CD4-positive, alpha-beta memory T cell (primary cell): ENCODE results near the gene RAB36. TPM values are rescaled to one million over a fixed set of nuclear protein-coding genes. Genes with fewer than 3 reads are reported as not detected.

Experiments used
- CTCF ChIA-PET: fragments of 350-600 bp; sonication (Branson Sonifier 250); formaldehyde crosslinking; loops from one replicate; lab custom pipeline; 2021; ENCODE audit warnings: inconsistent platforms; ENCODE audit not compliant: partially characterized antibody; lab: Charles Lee
- POLR2A ChIA-PET: fragments of 350-600 bp; sonication (Branson Sonifier 250); formaldehyde crosslinking; loops from one replicate; lab custom pipeline; 2021; ENCODE audit not compliant: partially characterized antibody; lab: Charles Lee
- DNase-seq, 5 donors: peaks; one replicate each; pipeline versions ENCODE4 v3.0.0 to v3.0.0-alpha.2; 2020 to 2022; ENCODE audit warnings: mixed read lengths in 1 of 5
- H3K27ac ChIP-seq: one replicate; pipeline ENCODE4 v1.7.0; 2013; ENCODE audit warnings: low read depth, low read length
- H3K27me3 ChIP-seq: 2 replicates; pipeline ENCODE4 v1.7.0; 2013; ENCODE audit warnings: mild to moderate bottlenecking, low read length, moderate library complexity; ENCODE audit not compliant: insufficient read depth
- H3K36me3 ChIP-seq: 2 replicates; pipeline ENCODE4 v1.7.0; 2013; ENCODE audit warnings: mild to moderate bottlenecking, low read length, moderate library complexity; ENCODE audit not compliant: insufficient read depth
- H3K4me1 ChIP-seq: 2 replicates; pipeline ENCODE4 v1.7.0; 2013; ENCODE audit warnings: mild to moderate bottlenecking, low read length, moderate library complexity; ENCODE audit not compliant: insufficient read depth
- H3K4me3 ChIP-seq, 2 donors: one replicate each; pipeline ENCODE4 v1.7.0; 2013; ENCODE audit warnings: low read length in 2 of 2, mild to moderate bottlenecking in 1 of 2
- H3K9me3 ChIP-seq, 2 donors: one replicate each; pipeline ENCODE4 v1.7.0; 2013; ENCODE audit warnings: low read length in 2 of 2, control low read depth in 1 of 2; ENCODE audit not compliant: control insufficient read depth in 1 of 2
- H3K27ac Mint-ChIP-seq, 7 donors: one replicate each; pipeline ENCODE4 v1.8.0; 2020 to 2021; ENCODE audit warnings: mixed read lengths in 7 of 7, mild to moderate bottlenecking in 6 of 7, inconsistent platforms in 3 of 7, moderate library complexity in 3 of 7
- H3K27me3 Mint-ChIP-seq, 2 donors: one replicate each; pipeline ENCODE4 v1.8.0; 2020 to 2021; ENCODE audit warnings: mixed read lengths in 2 of 2
- H3K36me3 Mint-ChIP-seq, 2 donors: one replicate each; pipeline ENCODE4 v1.8.0; 2020 to 2021; ENCODE audit warnings: mixed read lengths in 2 of 2, inconsistent platforms in 1 of 2, mild to moderate bottlenecking in 1 of 2
- H3K4me1 Mint-ChIP-seq, 4 donors: one replicate each; pipeline ENCODE4 v1.8.0; 2020 to 2021; ENCODE audit warnings: mixed read lengths in 4 of 4, mild to moderate bottlenecking in 1 of 4
- H3K4me3 Mint-ChIP-seq, 8 donors: one replicate each; pipeline ENCODE4 v1.8.0; 2020 to 2021; ENCODE audit warnings: mixed read lengths in 8 of 8, mild to moderate bottlenecking in 7 of 8, moderate library complexity in 6 of 8, inconsistent platforms in 3 of 8
- H3K9me3 Mint-ChIP-seq, 8 donors: one replicate each; pipeline ENCODE4 v1.8.0; 2020 to 2021; ENCODE audit warnings: mixed read lengths in 8 of 8, mild to moderate bottlenecking in 5 of 8, inconsistent platforms in 3 of 8, moderate library complexity in 1 of 8
- intact Hi-C: fragments of 100-400 bp; cut with micrococcal nuclease; formaldehyde crosslinking; loops from one replicate; pipeline ENCODE4 v1.15.1; 2023
- polyA plus RNA-seq, 2 donors: library from polyadenylated mRNA; unstranded; fragments of 300-500 nt; fragmentation: Illumina TruSeq; gene quantifications; one replicate each; pipeline ENCODE4 v1.2.3, GENCODE V29; 2021
- total RNA-seq, 2 experiments: library from RNA; stranded (reverse); gene quantifications; one replicate each; pipeline ENCODE4 v1.2.3, GENCODE V29; 2021

Gene RAB36
- under 1 TPM; 0.33 to 0.64 TPM for total RNA-seq
- 1 to 10 TPM in 1 of 2 donors, under 1 TPM in 1; 0.61 to 1.1 TPM for polyA plus RNA-seq

- Histone ChIP-seq H3K4me1 (peaks cover 52% of the 10 kb centered on the region), H3K27ac (peak within 1 kb of the TSS; percentile 73)
- H3K4me1 Mint-ChIP-seq = peaks cover 29 to 64% (median 45%) of the 10 kb centered on the region in 4 donors
These were observed at the start of gene RAB36 for GRCh38 chr22:23144932-23145877. RAB36 (plus strand) TSS chr22:23145477; CDS start chr22:23146617, 1,140 bp downstream.

GRCh38 chr22:23095733-23096342, 49.4 kb upstream of the RAB36 start:
- H3K4me3 ChIP-seq = no peak overlapping the region
- no peaks in the 10 kb centered on the region for H3K27me3 Mint-ChIP-seq
- ChIA-PET POLR2A (no interaction called here), CTCF (interaction anchor here (1.4 kb wide), 1 partner anchor 32 kb away, joined by 3 read pairs; no protein-coding TSS in a partner anchor)
- no peaks in the 10 kb centered on the region for H3K4me1 Mint-ChIP-seq
- no peak for DNase-seq
- intact Hi-C loops = no loop called here
- no peaks in the 10 kb centered on the region for H3K36me3 ChIP-seq
- no peaks in the 10 kb centered on the region for H3K9me3 Mint-ChIP-seq
- H3K9me3 ChIP-seq = no peaks in the 10 kb centered on the region
- H3K27ac ChIP-seq = no peak overlapping the region
- H3K36me3 Mint-ChIP-seq = no peaks in the 10 kb centered on the region
- no peaks in the 10 kb centered on the region for H3K27me3 ChIP-seq
- H3K4me1 ChIP-seq = no peaks in the 10 kb centered on the region
- no peak overlapping the region for H3K27ac Mint-ChIP-seq
- no peak overlapping the region for H3K4me3 Mint-ChIP-seq

More at GRCh38 chr22:23144932-23145877, at the start of gene RAB36:
- CTCF ChIA-PET = interaction anchor here (0.6 to 2.3 kb wide), 13 partner anchors 8 to 569 kb away, joined by 3 to 13 read pairs (median 5); partner anchors contain the start of gene BCR
- POLR2A ChIA-PET = interaction anchor here (0.6 to 2.7 kb wide), 9 partner anchors 7 to 325 kb away, joined by 3 to 15 read pairs (median 6); partner anchors contain the start of gene BCR
- intact Hi-C loops = loop anchor here (2.0 to 10.0 kb wide), 2 partner anchors 74 to 1410 kb away; partner anchors contain the start of genes GNAZ, GUCD1 and SNRPD3
- peaks cover 0 to 2% of the 10 kb centered on the region in 2 donors for H3K36me3 Mint-ChIP-seq
- H3K4me3 Mint-ChIP-seq = peak within 1 kb of the TSS; percentile 80 to 90 (median 83)
- H3K9me3 Mint-ChIP-seq = no peaks in the 10 kb centered on the region
- peak; percentile 91 to 98 (median 93) for DNase-seq
- no peaks in the 10 kb centered on the region for H3K27me3 Mint-ChIP-seq
- H3K4me3 ChIP-seq = peak within 1 kb of the TSS in 1 of 2 donors; percentile 38
- H3K9me3 ChIP-seq = no peaks in the 10 kb centered on the region
- H3K36me3 ChIP-seq = no peaks in the 10 kb centered on the region
- H3K27ac Mint-ChIP-seq = peak within 1 kb of the TSS; percentile 96 to 99 (median 98)
- no peaks in the 10 kb centered on the region for H3K27me3 ChIP-seq

DNA sequence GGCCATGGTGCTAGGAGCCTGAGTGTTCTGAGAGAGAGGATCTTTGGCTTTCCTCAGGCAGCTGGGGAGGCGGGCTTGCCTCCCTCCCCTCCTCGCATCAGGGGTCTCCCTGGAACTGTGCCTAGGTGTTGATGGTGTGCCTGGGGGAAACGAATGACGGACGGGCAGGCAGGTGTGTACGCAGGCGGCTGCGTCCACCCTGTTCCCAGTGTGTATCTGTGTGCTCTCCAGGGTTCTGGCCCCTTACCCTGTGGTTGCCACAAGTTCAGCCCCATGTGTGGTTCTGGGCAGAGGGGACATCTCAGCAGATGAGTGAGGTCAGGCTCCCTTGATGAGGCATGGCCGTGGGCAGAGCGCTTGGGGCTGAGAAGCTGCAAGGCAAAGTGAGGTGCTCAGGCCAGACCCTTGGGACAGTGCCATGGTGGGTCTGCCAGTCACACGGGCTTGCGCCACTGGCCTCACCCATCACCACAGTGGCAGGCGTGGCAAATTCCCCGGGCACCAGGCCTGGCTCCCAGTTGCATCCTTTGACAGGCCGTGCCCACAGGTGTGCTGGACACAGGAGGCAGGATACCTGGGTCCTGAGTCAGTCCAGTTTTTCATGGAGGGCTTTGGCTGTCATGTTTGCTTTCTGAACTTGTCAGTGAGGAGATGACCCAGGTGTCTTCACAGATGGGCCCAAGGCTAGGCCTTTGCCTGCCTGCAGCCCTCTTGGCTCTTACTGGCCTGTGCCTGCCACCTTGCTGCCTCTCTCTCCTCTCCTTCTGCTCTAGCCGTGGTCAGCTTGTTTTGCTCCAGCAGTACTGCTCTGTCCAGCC, 47.7 kb upstream of the RAB36 start:
- Histone ChIP-seq H3K4me3 (no peak overlapping the region), H3K4me1 (no peaks in the 10 kb centered on the region), H3K27me3 (no peaks in the 10 kb centered on the region), H3K9me3 (no peaks in the 10 kb centered on the region), H3K27ac (no peak overlapping the region), H3K36me3 (no peaks in the 10 kb centered on the region)
- Mint-ChIP-seq H3K4me1 (no peaks in the 10 kb centered on the region), H3K36me3 (no peaks in the 10 kb centered on the region), H3K4me3 (no peak overlapping the region), H3K9me3 (no peaks in the 10 kb centered on the region), H3K27me3 (no peaks in the 10 kb centered on the region), H3K27ac (no peak overlapping the region)
- intact Hi-C loops = no loop called here
- POLR2A ChIA-PET = no interaction called here
- DNase-seq = no peak
- CTCF ChIA-PET = no interaction called here

- intact Hi-C loops = no loop called here
- no peaks in the 10 kb centered on the region for H3K36me3 Mint-ChIP-seq
These were observed 47.0 kb upstream of the RAB36 start for GRCh38 chr22:23098230-23098705.

DNA sequence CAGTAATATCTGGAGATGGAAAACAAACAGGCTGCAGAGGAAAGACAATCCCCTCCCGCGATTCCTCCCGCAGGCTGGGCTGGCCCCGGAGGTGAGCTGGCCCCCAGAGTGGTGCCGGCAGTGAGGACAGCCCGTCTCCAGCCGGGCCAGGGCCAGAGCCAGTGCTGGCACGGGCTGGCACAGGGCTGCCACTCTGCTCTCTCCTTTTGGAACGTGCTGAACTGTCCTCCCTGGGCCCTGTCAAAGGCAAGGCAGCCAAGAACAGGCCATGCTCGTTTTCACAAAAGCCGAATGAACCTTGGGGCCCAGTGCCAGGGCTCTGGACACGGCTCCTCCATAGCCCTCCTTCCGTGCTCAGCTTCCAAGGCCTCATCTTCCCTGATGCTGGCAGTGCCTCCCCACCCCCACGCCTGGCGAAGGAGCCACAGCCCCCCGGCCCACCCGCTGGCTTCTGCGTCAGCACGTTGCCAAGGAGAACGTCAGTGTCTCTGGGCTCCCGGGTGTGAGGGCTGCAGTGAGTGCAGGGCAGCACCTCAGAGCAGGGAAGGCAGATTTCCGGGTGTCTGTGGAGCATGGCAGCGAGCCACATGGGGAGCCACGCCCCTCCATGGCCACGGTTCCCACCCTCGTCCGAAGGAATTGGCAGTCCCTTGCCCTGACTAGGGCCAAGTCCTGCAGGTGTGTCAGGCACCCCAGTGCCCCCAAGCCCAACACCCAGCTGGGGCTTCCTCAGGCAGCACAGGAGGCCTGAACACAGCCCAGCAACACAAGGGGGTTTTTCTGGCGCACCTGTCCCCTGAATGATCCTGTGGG, 46.4 kb upstream of the RAB36 start:
- H3K4me3 ChIP-seq = no peak overlapping the region
- POLR2A ChIA-PET = no interaction called here
- intact Hi-C loops = no loop called here
- no peaks in the 10 kb centered on the region for H3K4me1 Mint-ChIP-seq
- H3K9me3 ChIP-seq = no peaks in the 10 kb centered on the region
- H3K36me3 ChIP-seq = no peaks in the 10 kb centered on the region
- no peaks in the 10 kb centered on the region for H3K36me3 Mint-ChIP-seq
- no peaks in the 10 kb centered on the region for H3K27me3 ChIP-seq
- no peak overlapping the region for H3K27ac ChIP-seq
- CTCF ChIA-PET = no interaction called here
- no peak for DNase-seq
- H3K27ac Mint-ChIP-seq = no peak overlapping the region
- no peaks in the 10 kb centered on the region for H3K9me3 Mint-ChIP-seq
- no peak overlapping the region for H3K4me3 Mint-ChIP-seq
- H3K4me1 ChIP-seq = no peaks in the 10 kb centered on the region
- H3K27me3 Mint-ChIP-seq = no peaks in the 10 kb centered on the region

More at GRCh38 chr22:23098230-23098705, 47.0 kb upstream of the RAB36 start:
- Mint-ChIP-seq H3K4me1 (no peaks in the 10 kb centered on the region), H3K27me3 (no peaks in the 10 kb centered on the region), H3K4me3 (no peak overlapping the region), H3K9me3 (no peaks in the 10 kb centered on the region), H3K27ac (no peak overlapping the region)
- Histone ChIP-seq H3K36me3 (no peaks in the 10 kb centered on the region), H3K27ac (no peak overlapping the region), H3K27me3 (no peaks in the 10 kb centered on the region), H3K9me3 (no peaks in the 10 kb centered on the region), H3K4me3 (no peak overlapping the region), H3K4me1 (no peaks in the 10 kb centered on the region)
- CTCF ChIA-PET = no interaction called here
- POLR2A ChIA-PET = no interaction called here
- DNase-seq = no peak

GRCh38 chr22:23099531-23099804, 45.8 kb upstream of the RAB36 start:
- DNase-seq = no peak
- Histone ChIP-seq H3K36me3 (no peaks in the 10 kb centered on the region), H3K9me3 (no peaks in the 10 kb centered on the region), H3K4me1 (no peaks in the 10 kb centered on the region), H3K4me3 (no peak overlapping the region), H3K27ac (no peak overlapping the region), H3K27me3 (no peaks in the 10 kb centered on the region)
- H3K27me3 Mint-ChIP-seq = no peaks in the 10 kb centered on the region
- H3K36me3 Mint-ChIP-seq = no peaks in the 10 kb centered on the region
- H3K27ac Mint-ChIP-seq = no peak overlapping the region
- no peaks in the 10 kb centered on the region for H3K9me3 Mint-ChIP-seq
- POLR2A ChIA-PET = no interaction called here
- intact Hi-C loops = no loop called here
- CTCF ChIA-PET = no interaction called here
- no peak overlapping the region for H3K4me3 Mint-ChIP-seq
- H3K4me1 Mint-ChIP-seq = no peaks in the 10 kb centered on the region
